Skeletal muscle tissue (tissue), 4 donors: ENCODE data around the gene OGG1. TPM values are rescaled to one million over a fixed set of nuclear protein-coding genes. Genes with fewer than 3 reads are reported as not detected.
"Not testable (repeated sequence)": the region's sequence is repeated elsewhere in the genome, so short reads cannot be mapped to it uniquely, and the experiment has no call there.

ENCODE experiments used
- H3K27ac ChIP-seq: one replicate; pipeline ENCODE4 v1.7.0; 2013; ENCODE audit warnings: mild to moderate bottlenecking, low read depth, low read length, inconsistent platforms
- H3K27me3 ChIP-seq, 3 donors: one replicate each; pipeline ENCODE4 v1.7.0; 2013; ENCODE audit warnings: low read length in 3 of 3; ENCODE audit not compliant: control insufficient read depth in 3 of 3, insufficient read depth in 3 of 3
- H3K36me3 ChIP-seq, 3 donors: one replicate each; pipeline ENCODE4 v1.7.0; 2013; ENCODE audit warnings: low read length in 3 of 3; ENCODE audit not compliant: control insufficient read depth in 3 of 3, insufficient read depth in 3 of 3
- H3K4me1 ChIP-seq, 3 donors: one replicate each; pipeline ENCODE4 v1.7.0; 2013; ENCODE audit warnings: low read length in 3 of 3, mild to moderate bottlenecking in 3 of 3; ENCODE audit not compliant: control insufficient read depth in 3 of 3, insufficient read depth in 3 of 3
- H3K4me3 ChIP-seq, 3 donors: one replicate each; pipeline ENCODE4 v1.7.0; 2013; ENCODE audit warnings: low read length in 3 of 3
- H3K9ac ChIP-seq, 3 donors: one replicate each; pipeline ENCODE4 v1.7.0; 2013; ENCODE audit warnings: low read length in 3 of 3, mild to moderate bottlenecking in 3 of 3, moderate library complexity in 2 of 3, low read depth in 1 of 3
- H3K9me3 ChIP-seq, 3 donors: one replicate each; pipeline ENCODE4 v1.7.0; 2013; ENCODE audit warnings: low read length in 3 of 3; ENCODE audit not compliant: control insufficient read depth in 3 of 3
- total RNA-seq: library from RNA; depleted of rRNA; stranded (reverse); fragments of >200 nt; gene quantifications from one replicate; pipeline ENCODE4 v1.2.3, GENCODE V29; 2014
- donor health status: Osteomylitis.

The OGG1 gene
- total RNA-seq, 1 donor from 2014 or later: 29.2 TPM

- peaks cover 20 to 34% (median 30%) of the 10 kb centered on the region in 3 donors for H3K4me1 ChIP-seq
- peaks cover 0 to 5% (median 2%) of the 10 kb centered on the region in 3 donors for H3K36me3 ChIP-seq
- H3K4me3 ChIP-seq: peak overlapping the region; percentile 67 to 77 (median 72)
- H3K27me3 ChIP-seq: peaks cover 0 to 12% (median 4%) of the 10 kb centered on the region in 3 donors
- H3K27ac ChIP-seq: peak overlapping the region; percentile 79
- no peaks in the 10 kb centered on the region for H3K9me3 ChIP-seq
- peak overlapping the region; percentile 35 to 78 (median 76) for H3K9ac ChIP-seq
These were observed 20.6 kb downstream of the OGG1 start for GRCh38 chr3:9770276-9770812.

GRCh38 chr3:9771007-9771406 is 21.3 kb downstream of the OGG1 start:
- peaks cover 0 to 12% (median 4%) of the 10 kb centered on the region in 3 donors for H3K27me3 ChIP-seq
- not testable (repeated sequence) for H3K4me3 ChIP-seq, H3K9ac ChIP-seq, H3K9me3 ChIP-seq, H3K27ac ChIP-seq, H3K36me3 ChIP-seq
- peaks cover 20 to 34% (median 30%) of the 10 kb centered on the region in 3 donors for H3K4me1 ChIP-seq

- no peak overlapping the region for H3K9ac ChIP-seq
- no peak overlapping the region for H3K4me3 ChIP-seq
- H3K9me3 ChIP-seq: no peaks in the 10 kb centered on the region
- H3K4me1 ChIP-seq: peaks cover 3 to 13% (median 5%) of the 10 kb centered on the region in 3 donors
- no peaks in the 10 kb centered on the region for H3K27me3 ChIP-seq
- no peak overlapping the region for H3K27ac ChIP-seq
- peaks cover 13 to 20% (median 19%) of the 10 kb centered on the region in 3 donors for H3K36me3 ChIP-seq
These were observed 27.3 kb downstream of the OGG1 start for GRCh38 chr3:9776896-9777693.

GRCh38 chr3:9777694-9778021 is 27.9 kb downstream of the OGG1 start:
- H3K9me3 ChIP-seq: no peaks in the 10 kb centered on the region
- no peak overlapping the region for H3K9ac ChIP-seq
- no peaks in the 10 kb centered on the region for H3K27me3 ChIP-seq
- H3K36me3 ChIP-seq: peaks cover 16 to 24% (median 21%) of the 10 kb centered on the region in 3 donors
- no peak overlapping the region for H3K27ac ChIP-seq
- H3K4me1 ChIP-seq: peaks cover 3 to 13% (median 5%) of the 10 kb centered on the region in 3 donors
- no peak overlapping the region for H3K4me3 ChIP-seq

DNA sequence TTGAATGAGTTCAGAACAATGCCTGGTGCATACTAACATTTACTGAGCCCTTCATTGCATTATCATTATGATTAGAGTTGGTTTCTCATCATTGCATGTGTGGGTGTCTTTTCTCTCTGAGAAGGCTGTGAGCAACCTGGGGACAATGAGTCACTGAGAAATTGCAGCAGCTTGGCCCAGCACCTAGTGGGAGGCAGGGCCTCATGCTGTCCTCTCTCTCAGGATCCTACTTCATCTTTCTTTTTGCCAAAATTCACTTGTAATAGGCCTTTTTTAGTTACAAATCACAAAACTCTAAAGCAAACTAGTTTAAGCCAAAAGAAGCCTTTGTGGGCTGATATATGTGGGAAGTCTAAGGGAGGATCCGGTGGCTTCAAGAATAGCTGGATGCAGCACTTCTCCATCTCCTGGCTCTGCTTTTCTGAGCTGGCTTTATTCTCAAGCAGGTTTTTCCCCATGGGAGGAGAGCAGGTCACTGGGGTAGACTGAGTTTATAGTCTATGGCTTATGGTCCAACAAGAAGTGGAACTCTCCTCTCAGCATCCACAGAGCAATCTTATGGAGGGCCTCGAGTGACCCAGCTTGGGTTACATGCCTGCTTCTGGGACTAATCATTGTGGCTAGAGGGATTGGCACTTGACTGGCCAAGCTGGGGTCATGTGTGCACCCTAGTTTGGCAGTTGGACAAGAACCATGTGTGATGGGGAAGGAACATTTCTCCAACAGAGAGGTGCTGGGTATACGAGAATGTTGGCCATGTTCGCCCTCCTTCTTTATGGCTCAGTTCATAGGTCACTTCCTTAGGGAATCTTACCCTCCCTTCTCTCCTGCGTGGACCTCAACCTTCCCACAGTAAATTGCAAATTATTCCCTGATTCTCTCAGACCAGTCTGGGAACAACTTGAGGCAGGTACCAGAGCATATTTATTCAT is 28.7 kb downstream of the OGG1 start:
- Histone ChIP-seq H3K9me3 (no peaks in the 10 kb centered on the region), H3K4me1 (peaks cover 3 to 13% (median 5%) of the 10 kb centered on the region in 3 donors), H3K9ac (no peak overlapping the region), H3K27me3 (no peaks in the 10 kb centered on the region), H3K27ac (no peak overlapping the region), H3K36me3 (peaks cover 16 to 28% (median 24%) of the 10 kb centered on the region in 3 donors), H3K4me3 (no peak overlapping the region)

GRCh38 chr3:9779075-9779593 is 29.4 kb downstream of the OGG1 start:
- H3K9ac ChIP-seq: no peak overlapping the region
- H3K4me1 ChIP-seq: peaks cover 3 to 13% (median 5%) of the 10 kb centered on the region in 3 donors
- no peak overlapping the region for H3K27ac ChIP-seq
- no peak overlapping the region for H3K4me3 ChIP-seq
- peaks cover 22 to 33% (median 28%) of the 10 kb centered on the region in 3 donors for H3K36me3 ChIP-seq
- no peaks in the 10 kb centered on the region for H3K27me3 ChIP-seq
- H3K9me3 ChIP-seq: no peaks in the 10 kb centered on the region

DNA sequence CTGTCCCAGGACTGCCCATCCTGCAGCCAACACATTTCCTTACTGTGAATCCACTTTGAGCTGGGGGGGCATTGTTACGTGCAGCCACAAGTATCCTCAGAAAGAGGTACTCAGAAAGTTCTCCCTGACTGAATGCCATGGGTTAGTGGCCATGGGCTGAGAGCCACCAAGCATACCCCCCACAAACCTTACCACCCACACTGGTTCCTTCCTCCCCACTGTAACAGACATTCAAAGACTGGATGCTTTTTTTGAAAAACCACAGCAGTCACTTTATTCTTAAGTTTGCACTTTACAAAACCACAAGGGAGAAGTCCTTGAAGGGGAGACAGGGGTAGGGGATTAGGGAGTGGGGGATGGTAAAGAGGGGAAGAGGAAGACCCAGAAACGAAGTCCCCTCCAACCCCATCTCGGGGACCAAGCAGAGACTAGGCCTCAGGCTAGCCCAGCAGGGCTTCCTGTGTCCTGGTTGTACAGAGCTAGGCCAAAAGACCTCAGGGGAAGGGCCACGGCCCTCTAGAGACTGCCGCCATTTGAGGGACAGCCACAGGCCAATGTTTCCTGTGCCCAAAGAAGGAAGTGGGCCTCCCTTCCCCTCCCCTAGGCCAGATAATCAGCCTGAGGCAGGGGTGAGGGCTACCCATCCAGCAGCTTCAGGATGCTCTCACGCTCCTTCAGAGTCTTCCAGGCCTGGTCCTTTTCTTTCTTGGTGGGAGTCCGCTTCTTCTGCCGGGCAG is 30.1 kb downstream of the OGG1 start:
- H3K9ac ChIP-seq: no peak overlapping the region
- no peaks in the 10 kb centered on the region for H3K27me3 ChIP-seq
- H3K4me1 ChIP-seq: peaks cover 3 to 13% (median 5%) of the 10 kb centered on the region in 3 donors
- no peaks in the 10 kb centered on the region for H3K9me3 ChIP-seq
- no peak overlapping the region for H3K4me3 ChIP-seq
- H3K27ac ChIP-seq: no peak overlapping the region
- peaks cover 23 to 37% (median 29%) of the 10 kb centered on the region in 3 donors for H3K36me3 ChIP-seq

GRCh38 chr3:9780458-9780812 is 30.7 kb downstream of the OGG1 start:
- Histone ChIP-seq H3K36me3 (peaks cover 28 to 43% (median 33%) of the 10 kb centered on the region in 3 donors), H3K4me1 (peaks cover 3 to 13% (median 5%) of the 10 kb centered on the region in 3 donors), H3K27me3 (no peaks in the 10 kb centered on the region), H3K9me3 (no peaks in the 10 kb centered on the region), H3K27ac (no peak overlapping the region), H3K4me3 (no peak overlapping the region), H3K9ac (no peak overlapping the region)

DNA sequence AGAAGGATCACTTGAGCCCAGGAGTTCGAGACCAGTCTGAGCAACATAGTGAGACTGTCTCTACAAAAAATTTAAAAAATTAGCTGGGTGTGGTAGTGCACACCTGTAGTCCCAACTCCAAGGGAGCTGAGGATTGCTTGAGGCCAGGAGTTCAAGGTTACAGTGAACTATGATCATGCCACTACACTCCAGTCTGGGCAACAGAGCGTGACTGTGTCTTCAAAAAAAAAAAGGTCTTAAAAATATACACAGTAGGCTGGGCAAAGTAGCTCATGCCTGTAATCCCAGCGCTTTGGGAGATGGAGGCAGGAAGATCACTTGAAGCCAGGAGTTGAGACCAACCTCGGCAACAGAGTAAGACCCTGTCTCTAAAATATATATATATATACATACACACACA is 31.2 kb downstream of the OGG1 start:
- H3K4me1 ChIP-seq: peaks cover 3 to 13% (median 5%) of the 10 kb centered on the region in 3 donors
- no peak overlapping the region for H3K4me3 ChIP-seq
- no peak overlapping the region for H3K27ac ChIP-seq
- no peaks in the 10 kb centered on the region for H3K27me3 ChIP-seq
- H3K9me3 ChIP-seq: no peaks in the 10 kb centered on the region
- peaks cover 31 to 47% (median 33%) of the 10 kb centered on the region in 3 donors for H3K36me3 ChIP-seq
- no peak overlapping the region for H3K9ac ChIP-seq
